HG03558 (cell line): ENCODE data around the gene CLASRP.

ENCODE experiments used
- ATAC-seq: cut with Tn5 transposase; IDR thresholded peaks from one replicate; pipeline ENCODE4 v1.9.1; 2021; ENCODE audit warnings: moderate number of reproducible peaks; ENCODE audit not compliant: unreplicated experiment; ENCODE audit errors: extremely low read depth

Gene CLASRP

DNA sequence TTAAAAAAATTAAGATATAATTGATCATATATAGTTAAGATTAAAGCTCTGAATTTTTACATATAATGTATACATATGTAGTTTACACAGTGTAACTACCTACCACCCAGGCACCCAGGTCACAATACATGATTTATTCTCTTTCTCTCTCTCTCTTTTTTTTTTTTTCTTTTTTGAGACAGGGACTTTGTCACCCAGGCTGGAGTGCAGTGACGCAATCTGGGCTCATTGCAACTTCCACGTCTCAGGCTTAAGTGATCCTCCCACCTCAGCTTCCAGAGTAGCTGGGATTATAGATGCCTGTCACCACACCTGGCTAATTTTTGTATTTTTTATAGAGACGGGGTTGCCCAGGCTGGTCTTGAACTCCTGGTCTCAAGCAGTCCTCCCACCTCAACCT, 18.8 kb upstream of the CLASRP start:
- ATAC-seq = no peak

DNA sequence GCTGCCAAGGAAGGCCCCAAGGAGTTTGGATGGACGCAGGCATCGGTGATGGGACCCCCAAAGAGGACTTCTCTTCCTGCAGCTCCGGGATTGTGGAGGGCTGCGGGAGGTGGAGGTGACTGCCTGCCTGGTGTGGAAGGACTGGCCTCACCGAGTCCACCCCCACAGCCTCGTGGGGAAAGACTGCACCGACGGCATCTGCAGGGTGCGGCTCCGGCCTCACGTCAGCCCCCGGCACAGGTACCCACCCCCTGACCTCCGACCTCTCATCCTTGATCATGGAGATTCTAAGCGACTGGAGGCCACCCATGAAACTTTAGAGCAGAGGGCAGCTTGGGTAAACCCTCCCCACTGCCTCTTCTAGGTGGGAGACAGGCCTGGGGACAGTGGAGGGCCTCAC, 16.9 kb upstream of the CLASRP start:
- no peak for ATAC-seq

- ATAC-seq = no peak
Measured at GRCh38 chr19:45023048-45023447, 15.8 kb upstream of the CLASRP start.

DNA sequence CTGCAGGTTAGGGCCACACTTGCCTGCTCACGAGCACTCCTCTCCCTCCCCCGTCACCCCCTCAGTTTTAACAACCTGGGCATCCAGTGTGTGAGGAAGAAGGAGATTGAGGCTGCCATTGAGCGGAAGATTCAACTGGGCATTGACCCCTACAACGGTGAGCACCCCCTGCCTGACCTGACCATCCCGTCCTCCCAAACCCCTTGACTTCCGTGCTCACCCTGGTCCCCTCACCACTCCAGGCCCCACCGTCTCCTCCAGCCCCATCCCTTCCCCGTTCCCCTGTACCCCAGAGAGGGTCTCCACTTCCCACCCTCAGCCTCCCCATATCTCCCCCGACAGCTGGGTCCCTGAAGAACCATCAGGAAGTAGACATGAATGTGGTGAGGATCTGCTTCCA, 13.6 kb upstream of the CLASRP start:
- ATAC-seq = no peak

GRCh38 chr19:45027371-45027770, 11.5 kb upstream of the CLASRP start:
- ATAC-seq = no peak

DNA sequence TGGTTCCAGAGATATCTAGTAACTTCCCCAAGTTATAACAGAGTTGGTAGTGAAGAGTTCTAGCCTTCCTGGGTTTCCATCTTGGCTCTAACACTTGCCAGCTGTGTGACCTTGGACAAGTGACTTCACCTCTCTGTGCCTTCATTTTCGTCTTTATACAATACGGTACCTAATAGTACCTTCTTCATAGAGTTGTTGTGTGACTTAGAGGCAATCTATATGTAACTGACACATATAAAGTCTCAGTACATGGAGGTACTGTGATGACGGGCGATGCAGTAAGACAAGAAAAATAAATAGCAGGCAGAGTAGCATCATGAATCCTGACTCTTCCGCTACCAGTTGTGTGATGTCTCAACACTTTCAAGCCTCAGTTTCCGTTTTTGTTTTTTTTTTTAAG, 8.0 kb upstream of the CLASRP start:
- no peak for ATAC-seq

GRCh38 chr19:45032421-45032820, 6.4 kb upstream of the CLASRP start:
- ATAC-seq = no peak

DNA sequence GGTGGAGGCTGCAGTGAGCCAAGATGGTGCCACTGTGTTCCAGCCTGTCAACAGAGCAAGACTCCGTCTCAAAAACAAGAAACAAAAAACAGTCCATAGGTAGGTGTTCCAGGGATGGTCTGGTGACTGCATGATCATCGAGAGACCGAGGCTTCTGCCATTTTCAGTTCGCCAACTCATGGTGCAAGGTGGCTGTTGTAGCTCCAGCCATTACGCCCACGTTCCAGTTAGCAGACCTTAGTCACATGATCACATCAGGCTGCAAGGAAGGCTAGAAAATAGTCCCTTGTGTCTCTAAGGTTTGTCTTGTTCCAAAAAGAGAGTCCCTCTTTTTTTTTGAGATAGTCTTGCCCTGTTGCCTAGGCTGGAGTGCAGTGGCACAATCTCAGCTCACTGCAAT, 3.1 kb upstream of the CLASRP start:
- no peak for ATAC-seq

DNA sequence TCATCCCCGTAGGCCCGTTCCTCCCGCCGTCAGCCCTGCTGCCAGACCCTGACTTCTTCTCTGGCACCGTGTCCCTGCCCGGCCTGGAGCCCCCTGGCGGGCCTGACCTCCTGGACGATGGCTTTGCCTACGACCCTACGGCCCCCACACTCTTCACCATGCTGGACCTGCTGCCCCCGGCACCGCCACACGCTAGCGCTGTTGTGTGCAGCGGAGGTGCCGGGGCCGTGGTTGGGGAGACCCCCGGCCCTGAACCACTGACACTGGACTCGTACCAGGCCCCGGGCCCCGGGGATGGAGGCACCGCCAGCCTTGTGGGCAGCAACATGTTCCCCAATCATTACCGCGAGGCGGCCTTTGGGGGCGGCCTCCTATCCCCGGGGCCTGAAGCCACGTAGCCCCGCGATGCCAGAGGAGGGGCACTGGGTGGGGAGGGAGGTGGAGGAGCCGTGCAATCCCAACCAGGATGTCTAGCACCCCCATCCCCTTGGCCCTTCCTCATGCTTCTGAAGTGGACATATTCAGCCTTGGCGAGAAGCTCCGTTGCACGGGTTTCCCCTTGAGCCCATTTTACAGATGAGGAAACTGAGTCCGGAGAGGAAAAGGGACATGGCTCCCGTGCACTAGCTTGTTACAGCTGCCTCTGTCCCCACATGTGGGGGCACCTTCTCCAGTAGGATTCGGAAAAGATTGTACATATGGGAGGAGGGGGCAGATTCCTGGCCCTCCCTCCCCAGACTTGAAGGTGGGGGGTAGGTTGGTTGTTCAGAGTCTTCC, 1.3 kb upstream of the CLASRP start:
- ATAC-seq = no peak

DNA sequence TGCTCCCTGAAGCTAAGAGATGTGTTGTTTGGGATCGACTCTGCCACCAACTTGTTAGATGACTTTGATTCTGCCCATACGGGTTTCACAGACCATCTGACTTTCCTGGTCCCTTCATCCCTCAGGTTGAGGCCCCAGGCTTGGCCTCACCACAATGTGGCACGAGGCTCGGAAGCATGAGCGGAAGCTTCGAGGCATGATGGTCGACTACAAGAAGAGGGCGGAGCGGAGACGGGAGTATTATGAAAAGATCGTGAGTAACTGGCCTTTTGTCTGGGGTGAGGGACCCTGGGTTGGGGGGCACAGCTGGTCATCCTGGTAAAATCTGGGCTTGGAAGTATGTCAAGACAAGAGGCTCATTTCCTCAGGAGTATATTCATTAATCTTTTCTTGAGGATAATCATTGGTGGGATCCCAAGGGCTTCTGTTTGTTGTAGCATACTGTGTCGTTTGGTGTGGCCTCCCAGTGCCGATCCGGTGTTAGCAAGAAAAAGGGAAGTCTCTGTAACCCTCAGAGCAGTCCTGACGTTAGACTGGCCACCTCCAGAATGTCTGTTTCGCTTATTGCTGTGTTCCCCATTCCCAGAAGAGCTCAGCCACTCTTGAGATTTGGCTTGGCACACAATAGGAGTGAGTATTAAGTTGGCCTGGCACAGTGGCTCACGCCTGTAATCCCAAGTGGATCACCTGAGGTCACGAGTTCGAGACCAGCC, 1.4 kb downstream of the CLASRP start:
- no peak for ATAC-seq

DNA sequence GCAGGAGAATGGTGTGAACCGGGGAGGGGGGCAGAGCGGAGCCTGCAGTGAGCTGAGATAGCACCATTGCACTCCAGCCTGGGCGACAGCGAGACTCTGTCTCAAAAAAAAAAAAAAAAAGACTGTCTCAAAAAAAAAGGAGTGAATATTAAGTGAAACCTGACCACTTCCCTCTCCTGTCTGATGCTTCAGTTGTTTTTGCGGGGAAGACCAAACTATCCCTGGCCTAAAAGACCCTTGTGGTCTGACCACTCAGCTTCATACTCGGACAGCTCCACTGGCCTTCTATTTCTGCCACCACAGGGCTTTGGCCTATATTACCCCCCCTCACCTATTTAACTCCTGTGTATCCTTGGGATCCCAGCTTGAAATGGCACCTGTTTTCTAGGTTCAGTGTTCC, 2.3 kb downstream of the CLASRP start:
- ATAC-seq = no peak

- no peak for ATAC-seq
Measured at GRCh38 chr19:45045671-45046353, 7.0 kb downstream of the CLASRP start.

DNA sequence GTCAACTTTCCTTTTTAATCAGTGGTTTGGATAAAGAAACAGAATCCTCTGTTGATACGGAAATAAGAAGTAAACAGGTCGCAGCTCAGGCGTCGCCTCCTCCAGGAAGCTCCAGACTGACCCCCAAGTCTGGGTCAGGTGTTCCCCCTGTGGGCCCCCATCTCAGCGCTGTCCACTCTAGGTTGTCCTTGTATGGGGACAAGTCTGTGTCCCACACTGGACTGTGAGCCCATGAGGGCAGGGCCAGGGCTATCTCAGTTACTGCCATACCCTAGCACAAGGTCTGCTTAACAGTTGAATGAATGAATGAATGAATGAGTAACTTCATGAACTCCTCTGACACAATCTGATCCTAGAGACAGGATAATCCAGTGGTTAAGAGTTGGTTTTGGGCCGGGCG, 7.5 kb downstream of the CLASRP start:
- ATAC-seq = no peak

- no peak for ATAC-seq
Measured at GRCh38 chr19:45047188-45047797, 8.4 kb downstream of the CLASRP start.

DNA sequence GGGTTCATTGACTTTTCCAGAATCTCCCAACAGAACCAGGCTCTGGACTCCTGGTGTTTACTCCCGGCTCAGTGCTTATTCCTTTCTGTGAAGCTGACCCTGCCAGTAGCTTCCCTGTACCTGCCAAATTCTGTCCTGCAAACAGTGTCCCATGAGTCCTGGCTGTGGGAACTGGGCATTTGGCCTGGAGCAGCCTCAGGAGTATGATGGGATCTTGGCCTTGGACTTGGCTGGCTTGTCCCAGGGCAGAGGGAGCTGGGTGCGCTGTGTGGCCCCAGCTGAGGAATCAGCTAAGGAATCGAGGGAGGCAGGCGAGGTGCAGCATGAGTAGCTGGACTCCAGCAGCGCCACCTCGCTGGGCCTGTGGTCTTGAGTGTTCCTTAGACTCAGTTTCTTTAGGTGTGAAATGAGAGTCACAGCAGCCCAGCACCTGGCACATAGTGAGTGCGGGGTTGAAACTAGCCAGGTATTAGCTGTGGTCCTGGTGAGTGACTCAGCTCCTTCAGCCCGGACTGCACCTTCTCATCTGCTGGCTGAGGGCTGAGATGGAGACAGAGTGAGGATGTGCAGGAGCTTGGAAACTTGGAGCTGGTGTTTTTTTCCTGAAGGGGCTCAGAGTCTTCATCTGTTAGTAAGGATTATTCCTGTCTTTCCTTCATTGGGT, 10.4 kb downstream of the CLASRP start:
- no peak for ATAC-seq

DNA sequence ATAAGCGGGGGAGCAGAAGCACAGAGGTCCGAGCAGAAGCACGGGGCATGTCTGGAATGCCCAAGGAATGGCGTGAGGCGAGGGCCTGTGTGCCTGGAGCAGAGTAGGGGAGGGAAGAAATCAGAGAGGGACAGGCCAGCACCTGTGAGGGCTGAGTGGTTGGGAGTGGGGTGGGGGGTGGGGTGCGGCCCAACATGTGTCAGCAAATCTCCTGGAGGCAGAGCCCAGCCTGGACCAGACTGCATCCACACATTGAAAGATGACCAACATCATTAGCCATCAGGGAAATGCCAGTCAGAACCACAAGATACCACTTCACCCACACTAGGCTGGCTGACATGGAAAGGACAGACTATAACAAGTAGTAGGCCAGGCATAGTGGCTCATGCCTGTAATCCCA, 11.2 kb downstream of the CLASRP start:
- ATAC-seq = no peak

- ATAC-seq = no peak
Measured at GRCh38 chr19:45051929-45052579, 13.2 kb downstream of the CLASRP start.

- no peak for ATAC-seq
Measured at GRCh38 chr19:45056831-45057230, 18.0 kb downstream of the CLASRP start.

DNA sequence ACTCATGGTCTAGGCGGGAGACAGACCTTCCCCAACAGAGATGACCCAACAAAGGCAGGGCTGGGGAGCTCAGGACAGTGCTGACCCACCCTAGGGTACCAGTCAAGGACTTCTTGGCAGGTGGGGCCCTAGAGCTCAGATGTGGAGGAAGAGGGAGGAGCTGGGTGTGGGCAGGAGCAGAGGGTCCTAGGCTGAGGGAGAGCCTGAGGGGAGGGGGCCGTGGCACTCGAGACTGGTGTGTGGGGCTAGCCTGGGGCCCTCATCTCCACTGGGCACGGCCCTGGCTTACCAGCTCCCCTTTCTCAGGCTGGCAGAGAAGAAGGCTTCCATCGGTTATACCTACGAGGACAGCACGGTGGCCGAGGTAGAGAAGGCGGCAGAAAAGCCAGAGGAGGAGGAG, 18.6 kb downstream of the CLASRP start:
- no peak for ATAC-seq

GRCh38 chr19:45058622-45059159, 19.8 kb downstream of the CLASRP start:
- no peak for ATAC-seq
